H4 (cell line): ENCODE data around the gene PEX10. TPM values are rescaled to one million over a fixed set of nuclear protein-coding genes. Genes with fewer than 3 reads are reported as not detected.

Source experiments
- DNase-seq: peaks from one replicate; pipeline ENCODE4 v3.0.0-alpha.2; 2015; ENCODE audit warnings: low spot score
- total RNA-seq: library from RNA; depleted of rRNA; stranded (reverse); fragments of >200 nt; shearing (Covaris generic); gene quantifications from 2 replicates; pipeline ENCODE4 v1.2.3, GENCODE V29; 2014

The PEX10 gene
- total RNA-seq, 1 experiment from 2014 or later, result 26.1 TPM

DNA sequence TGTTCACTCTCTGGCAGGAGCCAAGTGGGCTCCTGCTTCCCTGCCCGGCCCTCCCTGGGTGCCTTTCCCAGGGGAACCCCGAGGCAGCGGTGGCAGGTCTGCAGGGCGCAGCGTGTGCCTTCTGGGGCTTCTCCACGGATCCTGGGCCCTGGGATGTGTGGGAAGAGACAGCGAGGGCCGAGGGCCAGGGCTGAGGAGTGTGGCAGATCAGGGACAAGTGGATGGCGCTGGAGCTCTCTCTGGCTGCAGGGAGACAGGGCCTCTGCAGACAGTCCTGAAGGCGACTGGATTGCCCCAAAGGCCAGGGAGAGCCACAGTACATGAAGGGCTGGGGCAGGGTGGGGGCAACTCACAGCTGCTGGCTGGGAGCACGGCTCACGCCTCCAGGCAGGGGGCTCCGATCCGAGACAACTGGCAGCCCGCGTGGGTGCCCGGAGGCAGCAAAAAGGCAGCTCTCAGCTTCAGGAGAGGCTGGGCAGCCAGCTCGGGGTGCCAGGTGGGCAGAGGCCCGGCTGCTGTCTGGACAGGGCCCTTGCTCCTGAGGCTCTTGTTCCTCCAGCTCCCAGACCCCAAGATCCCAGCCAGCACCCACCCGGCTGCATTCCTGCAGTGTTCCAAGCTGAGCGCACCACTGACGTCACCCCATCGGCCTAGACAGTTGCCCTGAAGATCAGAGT is 37.0 kb downstream of the PEX10 start:
- DNase-seq, result no peak

DNA sequence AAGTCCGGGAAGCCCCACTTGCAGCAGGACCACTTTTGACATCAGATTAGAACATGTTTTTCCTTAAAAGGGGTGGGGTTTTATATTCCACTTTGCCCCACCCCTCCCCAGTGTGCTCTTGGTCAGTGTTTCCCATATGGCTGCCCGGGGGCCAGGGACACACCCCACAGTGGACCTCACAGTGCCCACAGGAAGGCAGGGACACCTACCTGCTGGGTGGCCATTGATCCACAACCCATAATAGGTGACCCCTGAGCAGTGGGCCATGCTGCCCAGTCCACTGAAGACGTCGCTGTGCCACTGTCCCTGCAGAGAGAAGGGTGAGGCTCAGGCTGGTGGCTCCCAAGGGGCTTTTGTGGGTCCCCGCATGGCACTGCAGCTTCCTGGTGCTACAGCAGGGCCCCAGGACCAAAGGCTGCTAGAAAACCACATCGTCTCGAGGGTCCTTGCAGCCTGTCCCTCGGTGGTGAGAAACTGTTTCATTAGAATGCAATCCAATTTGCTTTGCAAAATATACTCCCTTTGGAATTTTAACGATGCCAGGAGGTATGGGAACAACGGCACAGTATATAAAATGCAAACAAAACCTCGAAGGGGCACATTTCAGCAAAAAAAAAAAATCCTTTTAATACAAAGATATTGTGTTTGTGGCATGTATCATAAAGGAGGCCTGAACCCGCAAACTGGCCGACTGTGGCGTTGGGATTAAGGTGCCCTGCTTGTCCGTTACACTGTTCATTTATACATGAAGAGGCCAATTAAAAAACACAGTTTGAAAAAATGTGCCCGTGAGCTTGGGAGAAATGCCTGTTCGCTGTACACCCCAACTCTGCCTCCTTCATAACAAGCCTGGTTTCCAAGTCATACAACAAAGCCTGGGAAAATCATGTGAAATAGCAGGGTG is 37.9 kb downstream of the PEX10 start:
- DNase-seq, result no peak

DNA sequence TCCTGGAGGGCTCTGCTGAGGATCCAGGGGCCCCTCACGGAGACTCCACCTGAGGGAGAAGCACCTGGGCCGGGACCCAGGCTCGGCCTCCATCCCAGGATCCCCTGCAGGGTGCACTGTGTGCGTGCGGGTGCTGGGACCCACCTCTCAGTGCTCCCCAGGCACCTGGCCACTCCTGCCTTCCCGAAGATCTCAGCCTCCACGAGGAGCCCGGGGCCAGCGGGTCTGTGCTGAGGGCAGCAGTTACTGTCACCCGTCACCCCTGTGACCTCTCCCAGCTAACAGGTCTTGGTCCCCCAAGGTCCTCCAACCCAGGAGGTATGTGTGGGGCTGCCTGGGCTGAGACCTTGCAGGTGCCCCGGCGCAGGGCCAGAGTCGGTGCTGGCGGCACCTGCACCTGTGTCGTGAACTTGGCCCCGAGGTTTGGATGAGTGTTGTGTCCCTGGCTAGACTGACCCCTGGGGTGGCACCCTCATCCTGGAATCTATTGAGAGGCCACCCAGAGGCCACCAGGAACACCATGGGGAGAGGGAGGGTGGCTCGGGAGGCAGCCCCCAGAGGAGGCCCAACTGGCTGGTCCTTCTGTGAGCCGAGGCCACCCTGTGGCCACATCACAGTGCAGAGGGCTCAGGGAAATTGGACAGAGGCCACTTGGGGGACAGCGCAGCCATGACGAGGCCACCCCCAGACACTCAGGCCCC is 38.7 kb downstream of the PEX10 start:
- no peak for DNase-seq

DNA sequence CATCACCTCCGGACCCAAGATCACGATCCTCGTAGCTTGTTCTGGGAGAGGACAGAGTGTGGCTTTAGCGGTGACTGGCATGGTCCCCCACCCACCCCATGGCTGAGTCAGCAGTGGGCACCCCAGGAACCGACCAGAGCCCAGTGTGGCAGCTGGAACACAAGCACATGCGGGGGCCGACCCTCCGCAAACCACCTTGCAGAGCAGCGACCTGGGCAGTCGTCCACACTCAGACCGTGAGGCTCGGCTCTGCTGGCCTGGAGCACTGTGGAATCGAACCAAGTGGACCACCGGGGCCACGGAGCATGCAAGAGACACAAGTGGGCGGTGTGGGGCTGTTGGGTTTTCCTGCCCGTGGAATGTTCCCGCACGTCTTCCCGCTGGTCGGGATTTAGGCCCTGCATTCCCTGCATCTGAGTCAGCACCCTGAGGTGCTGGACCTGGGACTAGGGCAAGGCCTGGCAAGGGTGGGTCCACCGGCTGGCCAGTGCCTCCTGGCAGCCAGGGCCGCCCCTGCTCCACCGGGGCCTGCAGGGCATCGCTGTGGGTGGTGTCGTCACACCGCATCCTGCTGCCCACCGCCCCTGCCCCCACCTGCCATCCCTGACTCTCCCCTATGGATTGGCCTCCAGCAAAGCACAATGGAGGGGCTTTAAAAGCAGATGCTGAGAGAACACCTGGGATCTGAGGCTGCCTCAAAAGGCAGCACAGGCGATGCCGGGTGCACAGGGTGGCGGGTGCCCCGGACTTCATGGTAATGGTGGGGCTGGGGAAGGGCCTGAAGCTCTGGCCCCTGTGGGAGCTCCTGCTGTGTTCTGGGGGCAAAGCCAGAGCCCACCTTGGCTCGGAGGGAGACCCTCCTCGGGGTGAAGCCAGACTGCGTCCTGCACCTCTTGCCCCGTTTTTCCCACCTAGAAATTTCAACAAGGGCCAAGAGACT is 39.5 kb downstream of the PEX10 start:
- DNase-seq, result no peak

DNA sequence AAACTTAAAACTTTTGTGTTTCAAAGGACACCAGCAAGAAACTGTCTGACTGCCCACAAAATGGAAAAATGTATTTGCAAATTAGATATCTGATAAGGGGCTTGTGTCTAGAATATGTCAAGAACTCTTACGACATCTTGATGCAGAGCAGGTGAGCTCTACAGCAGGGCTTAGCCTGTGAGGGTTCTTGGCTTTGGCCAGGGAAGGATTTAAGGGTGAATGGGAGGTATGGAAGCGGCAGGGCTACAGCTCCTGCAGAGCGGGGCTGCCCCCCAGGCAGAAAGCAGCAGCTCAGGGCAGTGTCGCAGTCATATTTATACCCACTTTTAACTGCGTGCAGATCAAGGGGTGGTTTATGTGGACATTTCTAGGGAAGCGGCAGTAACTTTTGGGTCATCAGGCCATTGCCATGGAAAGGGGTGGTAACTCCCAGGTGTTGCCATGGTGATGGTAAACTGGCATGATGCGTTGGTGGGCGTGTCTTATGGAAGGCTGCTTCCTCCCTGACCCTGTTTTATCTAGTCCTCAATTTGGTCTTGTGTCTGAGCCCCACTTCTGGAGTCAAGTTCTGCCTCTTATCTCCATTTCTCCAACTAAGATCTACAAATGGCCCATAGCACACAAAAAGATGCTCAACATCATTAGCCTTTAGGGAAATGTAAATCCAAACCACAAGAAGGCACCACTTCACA is 44.2 kb downstream of the PEX10 start:
- DNase-seq, result no peak

DNA sequence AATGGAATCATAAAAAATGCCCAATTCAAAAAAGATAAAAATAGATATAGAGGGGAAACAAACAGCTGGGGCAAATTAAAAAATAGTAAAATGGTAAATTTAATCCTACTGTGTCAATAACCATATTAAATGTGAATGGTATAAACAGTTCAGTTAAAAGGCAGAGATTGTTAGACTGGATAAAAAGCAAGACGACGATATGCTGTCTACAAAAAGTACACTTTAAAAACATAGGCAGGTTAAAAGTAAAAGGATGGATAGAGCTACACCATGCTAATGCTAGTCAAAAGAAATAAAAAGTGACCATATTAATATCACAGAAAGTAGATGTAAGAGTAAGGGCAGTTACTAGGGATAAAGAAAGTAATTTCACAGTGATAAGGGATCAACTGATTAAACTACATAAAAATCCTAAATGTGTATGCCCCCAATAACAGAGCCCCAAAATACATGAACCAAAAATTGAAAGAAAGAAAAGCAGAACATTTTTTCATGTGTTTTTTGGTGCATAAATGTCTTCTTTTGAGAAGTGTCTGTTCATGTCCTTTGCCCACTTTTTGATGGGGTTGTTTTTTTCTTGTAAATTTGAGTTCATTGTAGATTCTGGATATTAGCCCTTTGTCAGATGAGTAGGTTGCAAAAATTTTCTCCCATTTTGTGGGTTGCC is 48.4 kb downstream of the PEX10 start:
- no peak for DNase-seq

DNA sequence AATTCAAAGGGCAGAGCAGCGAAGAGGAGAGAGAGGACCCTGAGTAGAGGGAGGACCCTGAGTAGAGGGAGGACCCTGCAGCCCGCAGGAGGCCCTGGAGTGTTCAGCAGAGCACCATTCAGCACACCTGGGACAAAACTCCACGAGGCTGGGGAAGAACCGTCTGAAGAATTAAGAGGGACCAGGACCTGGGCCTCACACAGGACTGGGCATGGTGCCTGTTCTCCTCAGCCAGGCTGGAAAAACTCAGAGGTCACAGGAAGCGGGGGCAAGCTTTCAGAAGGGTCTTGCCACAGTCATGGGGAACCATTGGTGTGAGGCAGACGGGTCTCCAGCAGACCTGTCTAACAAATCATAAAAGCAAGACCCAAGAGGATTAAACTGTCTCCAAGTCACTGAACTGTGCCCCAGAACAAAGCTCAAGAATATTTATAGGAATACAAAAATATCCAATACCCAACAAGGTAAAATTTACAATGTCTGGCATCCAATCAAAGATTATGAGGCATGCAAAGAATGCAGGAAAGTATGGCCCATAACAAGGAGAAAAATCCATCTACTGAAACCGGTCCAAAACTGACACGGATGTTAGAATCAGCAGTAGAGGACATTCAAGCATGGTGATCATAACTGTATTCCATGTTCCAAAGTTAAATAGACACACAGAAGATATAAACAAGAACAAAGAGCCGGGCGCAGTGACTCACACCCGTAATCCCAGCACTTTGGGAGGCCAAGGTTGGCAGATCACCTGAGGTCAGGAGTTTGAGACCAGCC is 51.6 kb downstream of the PEX10 start:
- no peak for DNase-seq

DNA sequence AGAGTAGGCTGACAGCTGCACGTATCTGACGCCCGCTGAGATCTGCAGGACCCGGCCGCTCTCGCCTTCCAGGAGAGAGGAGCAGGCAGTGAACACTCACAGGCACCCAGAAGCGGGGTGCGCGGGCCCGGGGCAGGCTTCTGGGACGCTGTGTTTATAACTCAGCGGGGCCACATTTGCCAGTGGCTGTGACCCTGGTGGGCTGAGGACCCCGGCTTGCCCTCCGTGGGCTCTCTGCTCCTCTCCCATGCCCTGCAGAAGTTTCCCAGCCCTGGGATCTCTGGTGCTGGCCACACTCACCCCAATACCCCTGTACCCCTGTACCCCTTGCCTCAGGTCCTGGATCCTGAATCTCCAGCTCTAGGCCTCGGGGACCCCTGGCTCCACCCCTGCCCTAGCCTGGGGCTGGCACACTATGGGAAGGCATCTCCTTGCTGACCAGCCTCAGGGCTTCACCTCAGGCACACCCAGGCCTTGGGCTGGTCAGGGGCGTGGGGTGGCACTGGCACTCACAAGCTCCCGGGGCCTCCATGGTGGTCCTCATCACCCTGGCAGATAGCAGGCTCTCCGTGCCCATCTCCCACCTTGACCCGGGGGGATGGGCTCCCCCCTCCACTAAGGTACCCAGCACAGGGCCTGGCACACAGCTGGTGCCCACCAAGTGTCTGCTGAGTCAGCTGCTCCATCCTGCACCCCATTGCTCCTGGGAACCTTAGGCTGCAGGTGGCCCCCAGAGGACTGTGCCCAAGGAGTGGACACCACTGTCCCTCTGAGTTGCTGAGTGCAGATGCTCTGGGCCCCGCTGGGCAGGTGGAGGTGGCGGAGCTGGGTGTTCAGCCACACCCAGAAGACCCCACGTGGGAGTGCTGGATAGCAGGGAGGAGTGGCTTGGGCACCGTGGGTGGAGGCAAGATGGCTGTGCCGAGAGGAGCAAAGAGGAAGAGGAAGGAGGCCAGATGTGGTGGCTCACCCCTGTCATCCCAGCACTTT is 53.4 kb downstream of the PEX10 start:
- DNase-seq, result no peak

DNA sequence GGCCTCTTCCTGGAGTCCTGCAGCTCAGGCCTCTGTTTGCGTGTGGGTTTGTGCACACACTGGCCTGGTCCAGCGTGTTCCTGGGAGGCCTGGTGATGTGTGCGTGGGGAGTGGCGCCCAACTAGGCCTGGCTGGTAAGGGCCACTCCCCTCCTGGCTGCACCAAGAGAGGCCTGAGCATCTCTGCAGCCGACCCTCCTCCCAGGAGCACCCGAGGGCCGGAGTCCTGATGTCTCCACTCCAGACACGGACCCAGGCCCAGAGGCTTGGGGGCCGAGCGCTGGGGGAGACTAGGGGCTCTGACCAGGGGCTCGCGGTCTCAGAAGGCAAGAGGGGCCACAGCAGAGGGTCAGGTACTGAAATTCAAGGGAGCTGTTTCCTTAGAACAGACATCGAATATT is 54.3 kb downstream of the PEX10 start:
- DNase-seq, result no peak

DNA sequence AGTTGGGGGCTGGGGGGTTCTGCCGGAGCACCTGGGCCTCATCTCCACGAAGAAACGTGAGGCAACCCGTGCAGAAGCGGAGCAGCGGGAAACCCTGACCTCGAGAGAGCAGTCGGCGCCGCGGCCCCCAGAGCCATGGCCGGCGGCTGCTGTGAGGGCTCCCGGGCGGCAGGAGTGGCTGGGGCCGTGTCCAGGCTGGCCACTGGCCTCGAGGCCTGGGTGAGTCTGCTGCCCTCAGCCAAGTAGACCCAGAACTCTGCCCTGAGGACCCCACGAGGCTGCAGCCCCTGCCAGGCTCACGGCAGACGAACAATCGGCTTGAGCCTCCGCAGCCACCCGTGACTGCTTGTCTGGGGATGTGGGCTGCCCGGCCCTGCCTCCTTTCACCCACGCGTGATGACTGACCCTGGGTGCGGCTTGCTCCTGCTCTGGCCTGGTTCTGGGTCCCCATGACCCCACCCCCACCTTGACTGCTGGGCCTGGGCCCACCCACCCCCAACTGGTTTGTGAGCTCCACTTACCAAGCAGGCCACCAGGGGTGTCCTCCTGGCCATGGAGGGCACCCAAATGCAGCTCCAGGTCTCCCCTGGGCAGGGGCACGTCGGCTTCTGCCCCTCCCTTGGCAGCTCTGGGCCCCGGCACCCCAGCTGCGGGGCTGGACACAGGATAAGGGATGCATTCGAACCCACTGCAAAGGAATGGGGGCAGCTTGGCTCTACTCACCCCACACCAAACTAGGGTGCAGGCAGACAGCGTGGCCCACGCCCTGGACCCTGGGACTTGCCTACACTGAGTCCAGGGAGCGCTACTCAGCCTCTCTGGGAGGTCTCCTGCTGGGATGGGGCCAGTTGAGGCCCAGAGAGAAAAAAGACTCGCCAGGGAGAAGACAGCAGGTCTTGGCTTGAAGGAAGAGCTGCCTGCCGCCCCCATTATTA is 55.2 kb downstream of the PEX10 start:
- DNase-seq, result no peak

DNA sequence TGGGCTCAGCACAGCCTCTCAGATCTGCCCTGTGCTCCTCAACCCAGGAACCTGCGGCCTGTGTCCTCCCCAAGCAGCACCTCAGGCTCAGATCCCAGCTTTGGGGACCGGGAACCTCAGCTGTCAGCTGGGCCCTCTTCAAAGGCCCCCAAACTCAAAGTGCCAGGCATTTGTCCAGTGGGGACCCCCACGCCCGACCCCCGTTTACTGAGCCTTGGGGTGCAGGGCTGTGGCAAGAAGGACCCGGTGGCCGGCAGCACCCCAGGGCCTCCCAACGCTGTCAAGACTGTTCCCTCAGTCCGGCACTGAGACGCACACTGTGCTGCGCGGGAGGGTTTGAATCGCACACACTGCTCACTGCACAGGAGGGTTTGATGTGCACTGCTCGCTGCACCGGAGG is 56.0 kb downstream of the PEX10 start:
- DNase-seq, result no peak

DNA sequence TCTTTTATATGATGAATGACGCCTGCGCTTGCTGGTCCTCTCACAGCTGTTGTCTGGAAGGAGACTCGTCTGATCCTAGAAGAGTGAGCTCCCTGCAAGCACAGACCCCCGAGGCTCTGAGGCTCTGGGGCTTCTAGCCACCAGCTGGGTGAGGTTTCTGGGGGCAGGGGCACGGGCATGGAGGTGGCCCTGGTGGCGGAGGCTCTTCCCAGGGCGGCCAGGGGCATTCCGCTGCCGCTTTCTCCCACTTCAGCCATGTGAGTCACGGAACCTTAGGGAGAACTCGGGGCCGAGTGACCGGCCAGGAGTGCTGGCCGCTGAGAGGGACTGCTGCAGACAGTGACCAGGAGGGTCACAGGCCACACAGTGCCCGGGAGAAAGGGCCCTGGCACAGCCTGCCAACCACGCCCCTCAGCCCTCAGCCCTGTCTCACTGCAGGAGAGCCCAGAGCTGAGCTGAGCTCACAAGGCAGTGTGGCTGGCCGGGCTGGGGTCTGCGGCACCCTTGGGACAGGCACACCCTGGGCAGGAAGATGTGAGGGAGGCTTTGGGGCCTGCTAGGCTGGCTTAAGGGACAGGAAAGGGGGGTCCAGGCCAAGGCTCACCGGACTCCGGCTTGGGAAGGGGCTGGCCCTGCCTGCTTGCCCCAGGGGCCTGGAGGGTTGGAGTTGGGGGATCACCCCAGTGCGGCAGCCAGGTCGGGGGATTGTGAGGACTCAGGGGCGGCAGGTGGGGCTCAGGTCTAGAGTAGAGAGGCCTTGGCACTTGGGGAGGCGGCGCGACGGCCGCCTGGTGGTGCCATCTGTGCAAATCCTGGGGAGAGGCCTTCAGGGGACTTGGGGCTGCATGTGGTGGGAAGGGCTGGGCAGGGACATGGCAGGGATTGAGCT is 56.7 kb downstream of the PEX10 start:
- DNase-seq, result no peak

DNA sequence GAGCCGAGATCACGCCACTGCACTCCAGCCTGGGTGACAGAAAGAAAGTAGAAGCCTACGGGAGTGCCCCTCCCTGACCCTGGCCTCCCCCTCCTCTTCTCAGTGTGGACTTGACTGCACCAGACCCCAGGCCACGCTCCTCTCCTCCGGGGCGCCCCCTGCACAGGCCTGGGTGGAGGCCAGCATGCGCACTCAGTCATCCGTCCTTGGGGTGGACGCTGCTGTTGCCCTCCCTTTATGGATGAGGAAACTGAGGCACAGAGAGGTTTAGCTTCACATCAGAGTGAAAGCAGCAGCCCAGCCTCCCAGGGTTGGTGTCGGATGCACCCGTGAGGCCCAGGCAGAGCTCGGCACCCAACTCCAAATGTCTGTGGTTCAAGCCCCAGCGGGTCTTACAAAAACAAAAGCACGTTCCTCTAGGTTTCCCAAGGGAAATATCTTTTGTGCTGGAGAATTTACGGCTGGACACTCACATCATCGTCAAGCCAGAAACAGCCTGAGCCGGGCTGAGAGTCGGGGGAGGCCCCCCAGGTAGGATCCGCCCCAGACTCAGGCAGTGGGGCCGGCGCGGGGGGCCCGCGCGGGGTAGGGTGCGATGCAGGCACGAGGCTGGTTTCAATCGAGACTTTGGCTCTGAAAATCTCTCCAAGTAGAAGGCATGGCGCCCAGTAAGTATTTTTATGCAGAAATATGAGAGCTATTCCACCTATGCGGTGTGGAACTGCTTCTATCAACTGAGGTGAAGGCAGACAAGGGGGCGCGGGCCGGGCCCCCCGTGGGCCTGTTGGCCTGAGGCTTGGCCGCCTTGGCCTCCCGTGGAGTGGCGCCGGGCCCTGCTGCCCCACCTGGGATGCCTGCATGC is 57.6 kb downstream of the PEX10 start:
- DNase-seq, result no peak
